ENCODE data around the gene CXorf58.

DNA sequence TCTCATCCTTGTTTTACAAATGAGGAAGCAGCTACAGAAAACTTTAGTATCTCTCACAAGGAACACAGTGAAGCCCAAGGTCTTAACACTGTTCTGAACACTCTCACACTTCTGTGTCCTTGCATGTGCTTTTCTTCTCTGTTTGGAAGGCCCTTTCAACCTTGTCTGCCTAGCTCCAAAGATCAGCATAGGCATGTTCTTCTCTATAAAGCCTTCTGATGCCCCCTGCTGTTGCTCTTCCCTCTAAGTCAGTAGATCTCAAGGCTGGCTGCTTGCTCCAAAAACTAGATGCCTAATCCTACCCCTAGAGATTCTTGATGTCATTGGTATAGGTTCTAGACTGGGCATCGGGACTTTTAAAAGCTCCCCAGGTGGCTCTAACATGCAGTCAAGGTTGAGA, 6.0 kb upstream of the CXorf58 start:
- TF ChIP-seq, protein P1, sequence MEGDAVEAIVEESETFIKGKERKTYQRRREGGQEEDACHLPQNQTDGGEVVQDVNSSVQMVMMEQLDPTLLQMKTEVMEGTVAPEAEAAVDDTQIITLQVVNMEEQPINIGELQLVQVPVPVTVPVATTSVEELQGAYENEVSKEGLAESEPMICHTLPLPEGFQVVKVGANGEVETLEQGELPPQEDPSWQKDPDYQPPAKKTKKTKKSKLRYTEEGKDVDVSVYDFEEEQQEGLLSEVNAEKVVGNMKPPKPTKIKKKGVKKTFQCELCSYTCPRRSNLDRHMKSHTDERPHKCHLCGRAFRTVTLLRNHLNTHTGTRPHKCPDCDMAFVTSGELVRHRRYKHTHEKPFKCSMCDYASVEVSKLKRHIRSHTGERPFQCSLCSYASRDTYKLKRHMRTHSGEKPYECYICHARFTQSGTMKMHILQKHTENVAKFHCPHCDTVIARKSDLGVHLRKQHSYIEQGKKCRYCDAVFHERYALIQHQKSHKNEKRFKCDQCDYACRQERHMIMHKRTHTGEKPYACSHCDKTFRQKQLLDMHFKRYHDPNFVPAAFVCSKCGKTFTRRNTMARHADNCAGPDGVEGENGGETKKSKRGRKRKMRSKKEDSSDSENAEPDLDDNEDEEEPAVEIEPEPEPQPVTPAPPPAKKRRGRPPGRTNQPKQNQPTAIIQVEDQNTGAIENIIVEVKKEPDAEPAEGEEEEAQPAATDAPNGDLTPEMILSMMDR (IDR thresholded peaks at IDR 0.05 in 8 of 11, conservative IDR thresholded peaks at IDR 0.05 in 3 of 11): peak in 10 of 11 experiments; percentile 14 to 64 (median 44)
- TF ChIP-seq POLR2AphosphoS5 (IDR thresholded peaks at IDR 0.05) (peak in 1 of 3 donors; percentile 36), POLR2A (IDR thresholded peaks at IDR 0.05) (no peak)

Data from spleen (tissue), 7 donors.